HL-60 (cell line): ENCODE data around the gene RAB40B.

Source experiments
- CTCF ChIP-seq: IDR thresholded peaks from one replicate; pipeline ENCODE4 v1.5.1; 2011; ENCODE audit warnings: low read length, control low read depth, inconsistent platforms; ENCODE audit not compliant: insufficient read depth
- POLR2AphosphoS5 ChIP-seq: IDR thresholded peaks from 2 replicates; pipeline ENCODE4 v1.6.1; 2012; ENCODE audit warnings: low read depth
- REST ChIP-seq: IDR thresholded peaks from 2 replicates; pipeline ENCODE4 v1.6.1; 2012; ENCODE audit warnings: low read depth; ENCODE audit not compliant: insufficient replicate concordance

GRCh38 chr17:82696916-82697807 is 1.3 kb downstream of the RAB40B start:
- TF ChIP-seq REST (no peak), CTCF (no peak), POLR2AphosphoS5 (no peak)
